ENCODE results near the gene CCL1.
"Not testable (repeated sequence)": the region's sequence is repeated elsewhere in the genome, so short reads cannot be mapped to it uniquely, and the experiment has no call there.

The CCL1 gene

GRCh38 chr17:34327580-34327979, 35.5 kb downstream of the CCL1 start:
- H3K4me3 ChIP-seq (ENCODE audit: low read length in 2 of 2); H3K36me3 ChIP-seq (ENCODE audit: control insufficient read depth in 2 of 2, insufficient read depth in 2 of 2, low read length in 2 of 2); H3K9ac ChIP-seq (ENCODE audit: low read length in 2 of 2); H3K27ac ChIP-seq (ENCODE audit: low read length); H3K4me1 ChIP-seq (ENCODE audit: control insufficient read depth, insufficient read depth, low read length); H3K9me3 ChIP-seq (ENCODE audit: control insufficient read depth in 2 of 2, low read length in 2 of 2); H3K27me3 ChIP-seq (ENCODE audit: control insufficient read depth in 1 of 2, insufficient read depth in 2 of 2, low read length in 2 of 2): not testable (repeated sequence)

- no peak overlapping the region for H3K9ac ChIP-seq (ENCODE audit: low read length in 2 of 2)
- no peak overlapping the region for H3K27ac ChIP-seq (ENCODE audit: low read length)
- H3K4me3 ChIP-seq (ENCODE audit: low read length in 2 of 2) = no peak overlapping the region
- H3K27me3 ChIP-seq (ENCODE audit: control insufficient read depth in 1 of 2, insufficient read depth in 2 of 2, low read length in 2 of 2) = no peaks in the 10 kb centered on the region
- peaks cover 0 to 2% of the 10 kb centered on the region in 2 donors for H3K9me3 ChIP-seq (ENCODE audit: control insufficient read depth in 2 of 2, low read length in 2 of 2)
- H3K4me1 ChIP-seq (ENCODE audit: control insufficient read depth, insufficient read depth, low read length) = no peaks in the 10 kb centered on the region
- no peaks in the 10 kb centered on the region for H3K36me3 ChIP-seq (ENCODE audit: control insufficient read depth in 2 of 2, insufficient read depth in 2 of 2, low read length in 2 of 2)
Observed at GRCh38 chr17:34321964-34322363, 41.1 kb downstream of the CCL1 start.

GRCh38 chr17:34319039-34319483, 44.0 kb downstream of the CCL1 start, which contains the start of gene CCL8:
CCL8 (plus strand) TSS chr17:34319435; CDS start chr17:34319502, 67 bp downstream.
- no peak within 1 kb of the TSS for H3K9ac ChIP-seq (ENCODE audit: low read length in 2 of 2)
- H3K27ac ChIP-seq (ENCODE audit: low read length) = no peak within 1 kb of the TSS
- H3K27me3 ChIP-seq (ENCODE audit: control insufficient read depth in 1 of 2, insufficient read depth in 2 of 2, low read length in 2 of 2) = no peaks in the 10 kb centered on the region
- H3K36me3 ChIP-seq (ENCODE audit: control insufficient read depth in 2 of 2, insufficient read depth in 2 of 2, low read length in 2 of 2) = no peaks in the 10 kb centered on the region
- peaks cover 2% of the 10 kb centered on the region for H3K4me1 ChIP-seq (ENCODE audit: control insufficient read depth, insufficient read depth, low read length)
- H3K9me3 ChIP-seq (ENCODE audit: control insufficient read depth in 2 of 2, low read length in 2 of 2) = peaks cover 0 to 2% of the 10 kb centered on the region in 2 donors
- H3K4me3 ChIP-seq (ENCODE audit: low read length in 2 of 2) = no peak within 1 kb of the TSS

DNA sequence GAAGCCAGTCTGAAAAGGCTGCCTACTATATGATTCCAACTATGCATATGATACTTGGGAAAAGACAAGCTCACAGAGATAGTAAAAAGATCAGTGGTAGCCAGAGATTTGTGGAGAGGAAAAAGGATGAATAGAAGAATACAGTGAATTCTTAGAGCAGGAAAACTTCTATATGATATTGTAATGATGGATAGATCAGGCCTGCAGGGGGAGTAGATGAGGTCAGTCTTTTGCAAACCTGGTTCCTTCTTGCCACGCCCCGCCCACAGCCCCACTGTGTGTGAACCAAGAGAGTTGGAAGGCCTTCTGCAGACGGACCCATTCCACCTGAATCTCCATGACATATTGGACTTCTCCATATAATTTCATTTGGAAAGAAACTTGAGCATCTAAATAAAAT, 44.6 kb downstream of the CCL1 start:
- H3K36me3 ChIP-seq (ENCODE audit: control insufficient read depth in 2 of 2, insufficient read depth in 2 of 2, low read length in 2 of 2) = no peaks in the 10 kb centered on the region
- no peak overlapping the region for H3K4me3 ChIP-seq (ENCODE audit: low read length in 2 of 2)
- H3K27me3 ChIP-seq (ENCODE audit: control insufficient read depth in 1 of 2, insufficient read depth in 2 of 2, low read length in 2 of 2) = no peaks in the 10 kb centered on the region
- no peak overlapping the region for H3K9ac ChIP-seq (ENCODE audit: low read length in 2 of 2)
- H3K4me1 ChIP-seq (ENCODE audit: control insufficient read depth, insufficient read depth, low read length) = peaks cover 7% of the 10 kb centered on the region
- H3K9me3 ChIP-seq (ENCODE audit: control insufficient read depth in 2 of 2, low read length in 2 of 2) = peaks cover 0 to 2% of the 10 kb centered on the region in 2 donors
- H3K27ac ChIP-seq (ENCODE audit: low read length) = no peak overlapping the region

- H3K36me3 ChIP-seq (ENCODE audit: control insufficient read depth in 2 of 2, insufficient read depth in 2 of 2, low read length in 2 of 2) = no peaks in the 10 kb centered on the region
- peaks cover 7% of the 10 kb centered on the region for H3K4me1 ChIP-seq (ENCODE audit: control insufficient read depth, insufficient read depth, low read length)
- no peak overlapping the region for H3K9ac ChIP-seq (ENCODE audit: low read length in 2 of 2)
- H3K27ac ChIP-seq (ENCODE audit: low read length) = peak overlapping the region; percentile 43
- no peak overlapping the region for H3K4me3 ChIP-seq (ENCODE audit: low read length in 2 of 2)
- no peaks in the 10 kb centered on the region for H3K27me3 ChIP-seq (ENCODE audit: control insufficient read depth in 1 of 2, insufficient read depth in 2 of 2, low read length in 2 of 2)
- no peaks in the 10 kb centered on the region for H3K9me3 ChIP-seq (ENCODE audit: control insufficient read depth in 2 of 2, low read length in 2 of 2)
Observed at GRCh38 chr17:34314279-34314678, 48.8 kb downstream of the CCL1 start.

DNA sequence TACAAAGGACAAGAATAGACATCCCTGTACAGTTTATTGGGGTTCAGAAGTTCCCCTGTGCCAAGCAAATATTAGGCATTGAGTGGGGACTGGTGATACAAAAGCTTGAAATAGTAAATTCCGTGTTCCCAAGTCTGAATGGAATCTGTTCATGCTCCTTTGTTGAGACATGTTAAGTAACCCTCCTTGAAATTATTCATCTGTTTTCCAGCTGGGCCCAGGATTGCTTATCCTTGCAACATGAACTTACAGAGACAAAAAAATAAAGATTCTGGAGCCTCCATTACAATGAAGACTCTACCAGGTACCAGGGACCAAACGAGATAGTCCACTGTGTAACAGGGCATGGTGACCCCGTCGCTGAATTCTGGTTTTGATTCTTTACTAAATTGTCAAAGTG, 49.9 kb downstream of the CCL1 start:
- Histone ChIP-seq H3K36me3 (ENCODE audit: control insufficient read depth in 2 of 2, insufficient read depth in 2 of 2, low read length in 2 of 2) (no peaks in the 10 kb centered on the region), H3K27ac (ENCODE audit: low read length) (peak overlapping the region; percentile 50), H3K9me3 (ENCODE audit: control insufficient read depth in 2 of 2, low read length in 2 of 2) (no peaks in the 10 kb centered on the region), H3K27me3 (ENCODE audit: control insufficient read depth in 1 of 2, insufficient read depth in 2 of 2, low read length in 2 of 2) (no peaks in the 10 kb centered on the region), H3K4me3 (ENCODE audit: low read length in 2 of 2) (no peak overlapping the region), H3K9ac (ENCODE audit: low read length in 2 of 2) (no peak overlapping the region), H3K4me1 (ENCODE audit: control insufficient read depth, insufficient read depth, low read length) (peaks cover 7% of the 10 kb centered on the region)

GRCh38 chr17:34312080-34312479, 51.0 kb downstream of the CCL1 start:
- Histone ChIP-seq H3K36me3 (ENCODE audit: control insufficient read depth in 2 of 2, insufficient read depth in 2 of 2, low read length in 2 of 2) (no peaks in the 10 kb centered on the region), H3K4me1 (ENCODE audit: control insufficient read depth, insufficient read depth, low read length) (peaks cover 7% of the 10 kb centered on the region), H3K4me3 (ENCODE audit: low read length in 2 of 2) (no peak overlapping the region), H3K27ac (ENCODE audit: low read length) (peak overlapping the region; percentile 50), H3K27me3 (ENCODE audit: control insufficient read depth in 1 of 2, insufficient read depth in 2 of 2, low read length in 2 of 2) (no peaks in the 10 kb centered on the region), H3K9ac (ENCODE audit: low read length in 2 of 2) (no peak overlapping the region), H3K9me3 (ENCODE audit: control insufficient read depth in 2 of 2, low read length in 2 of 2) (no peaks in the 10 kb centered on the region)

DNA sequence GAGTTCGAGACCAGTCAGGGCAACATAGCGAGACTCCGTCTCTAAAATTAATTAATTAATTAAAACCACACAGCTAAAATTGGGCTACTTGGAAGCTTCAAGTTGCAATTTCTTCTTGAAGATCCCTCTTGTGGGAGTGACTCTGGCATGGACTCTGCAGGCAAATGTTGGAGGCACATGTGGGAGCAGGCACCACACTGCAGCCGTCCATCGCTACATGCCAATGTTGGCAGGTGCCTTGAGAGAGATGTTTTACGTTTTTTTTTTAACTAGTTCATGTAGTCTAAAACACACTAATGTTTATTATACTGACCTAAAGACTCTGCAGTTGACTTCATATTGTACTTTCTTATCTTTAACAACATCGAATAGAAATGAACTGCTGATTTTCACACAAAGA, 51.7 kb downstream of the CCL1 start:
- Histone ChIP-seq H3K27ac (ENCODE audit: low read length) (no peak overlapping the region), H3K9ac (ENCODE audit: low read length in 2 of 2) (no peak overlapping the region), H3K4me3 (ENCODE audit: low read length in 2 of 2) (no peak overlapping the region), H3K27me3 (ENCODE audit: control insufficient read depth in 1 of 2, insufficient read depth in 2 of 2, low read length in 2 of 2) (no peaks in the 10 kb centered on the region), H3K4me1 (ENCODE audit: control insufficient read depth, insufficient read depth, low read length) (peaks cover 9% of the 10 kb centered on the region), H3K9me3 (ENCODE audit: control insufficient read depth in 2 of 2, low read length in 2 of 2) (no peaks in the 10 kb centered on the region), H3K36me3 (ENCODE audit: control insufficient read depth in 2 of 2, insufficient read depth in 2 of 2, low read length in 2 of 2) (no peaks in the 10 kb centered on the region)
